Transverse colon (tissue), 4 donors: ENCODE results near the gene SMCP. TPM values are rescaled to one million over a fixed set of nuclear protein-coding genes. Genes with fewer than 3 reads are reported as not detected.

ENCODE experiments used
- DNase-seq: peaks from one replicate; pipeline ENCODE4 v3.0.0-alpha.2; 2019
- H3K27ac ChIP-seq, 4 donors: fragments of 200-600 bp; sonication (generic); 2 replicates each; pipeline ENCODE4 v1.5.1; 2016 to 2018; ENCODE audit warnings: inconsistent platforms in 4 of 4
- H3K27me3 ChIP-seq: fragments of 200-600 bp; sonication (generic); 2 replicates; pipeline ENCODE4 v1.5.1; 2017; ENCODE audit warnings: inconsistent platforms
- H3K36me3 ChIP-seq, 4 donors: fragments of 200-600 bp; sonication (generic); 2 replicates each; pipeline ENCODE4 v1.5.1; 2017 to 2019; ENCODE audit warnings: inconsistent platforms in 4 of 4
- H3K4me1 ChIP-seq, 4 donors: fragments of 200-600 bp; sonication (generic); 2 replicates each; pipeline ENCODE4 v1.5.1; 2017 to 2020; ENCODE audit warnings: inconsistent platforms in 4 of 4
- H3K4me3 ChIP-seq, 4 donors: fragments of 200-600 bp; sonication (generic); 1 replicate in 1 of 4; 2 replicates in 3 of 4; pipeline versions ENCODE4 v1.5.1 to v1.6.1; 2017 to 2019; ENCODE audit warnings: inconsistent platforms in 4 of 4
- H3K9me3 ChIP-seq, 2 donors: fragments of 200-600 bp; sonication (generic); 2 replicates each; pipeline ENCODE4 v1.5.1; 2017 to 2019; ENCODE audit warnings: inconsistent platforms in 2 of 2
- CTCF ChIP-seq, 5 experiments: fragments of 200-600 bp in 3 of 5; fragments of 450-650 bp in 2 of 5; sonication (generic) in 3 of 5; IDR thresholded peaks; 1 replicate in 2 of 5; 2 replicates in 3 of 5; pipeline ENCODE4 v1.5.1; 2016 to 2017; ENCODE audit warnings: antibody characterized with exemption in 5 of 5, inconsistent platforms in 3 of 5, mild to moderate bottlenecking in 2 of 5, moderate library complexity in 1 of 5
- EP300 ChIP-seq: sonication (generic); formaldehyde crosslinking; IDR thresholded peaks from one replicate; pipeline ENCODE4 v1.6.1; 2017; ENCODE audit warnings: antibody characterized with exemption, low read depth
- POLR2A ChIP-seq: fragments of 450-650 bp; IDR thresholded peaks from one replicate; pipeline ENCODE4 v1.6.1; 2016; ENCODE audit warnings: antibody characterized with exemption, mild to moderate bottlenecking, moderate library complexity
- POLR2AphosphoS5 ChIP-seq, 3 donors: sonication (generic); formaldehyde crosslinking; IDR thresholded peaks; one replicate each; pipeline ENCODE4 v1.6.1; 2016; ENCODE audit warnings: antibody characterized with exemption in 3 of 3
- WGBS, 2 donors: methylation state at CpG; one replicate each; pipeline ENCODE4 v1.1.5; 2018; ENCODE audit warnings: low coverage in 1 of 2; 5-methylcytosine and 5-hydroxymethylcytosine counted together
- in situ Hi-C, 4 donors: fragments of 200-750 bp; cut with MboI; loops; one replicate each; pipeline versions ENCODE4 v1.15.0 to v1.15.1; 2017; ENCODE audit warnings: low sequenced_read_pairs in 3 of 4, low pct_ligation_motif_present in 1 of 4, low pct_unique_long_range_greater_than_20kb in 1 of 4
- intact Hi-C: fragments of 100-400 bp; cut with DNase I; formaldehyde crosslinking; loops from one replicate; pipeline ENCODE4 v1.15.1; 2023; ENCODE audit warnings: low total_unique reads
- total RNA-seq, 4 donors: library from RNA; depleted of rRNA; stranded (reverse); fragments of >200 nt; gene quantifications; one replicate each; pipeline ENCODE4 v1.1.0, GENCODE V29; 2016

SMCP gene
- total RNA-seq, 4 donors from 2014 or later, result not detected

GRCh38 chr1:152926091-152926490, 48.0 kb downstream of the SMCP start:
- no peak for DNase-seq
- Histone ChIP-seq H3K4me1 (no peaks in the 10 kb centered on the region), H3K36me3 (no peaks in the 10 kb centered on the region), H3K9me3 (no peaks in the 10 kb centered on the region), H3K27ac (no peak overlapping the region), H3K4me3 (no peak overlapping the region), H3K27me3 (no peaks in the 10 kb centered on the region)
- 71% methylated on average over 3 of the region's 3 CpGs; no CpG with 5 or more reads in 1 of the 2 donors for WGBS, 2 donors
- no peak for TF ChIP-seq EP300
- peak in 1 of 5 experiments; percentile 11 for TF ChIP-seq CTCF (IDR thresholded peaks at IDR 0.05)
- intact Hi-C loops, result no loop called here
- in situ Hi-C loops, result no loop called here

GRCh38 chr1:152928671-152929070, 50.5 kb downstream of the SMCP start:
- no peaks in the 10 kb centered on the region for H3K9me3 ChIP-seq
- H3K4me1 ChIP-seq, result no peaks in the 10 kb centered on the region
- H3K27ac ChIP-seq, result no peak overlapping the region
- 47 to 57% methylated on average over 3 of the region's 3 CpGs for WGBS, 2 donors
- no peaks in the 10 kb centered on the region for H3K36me3 ChIP-seq
- TF ChIP-seq POLR2A (no peak), EP300 (no peak), CTCF (IDR thresholded peaks at IDR 0.05) (no peak), POLR2AphosphoS5 (IDR thresholded peaks at IDR 0.05) (no peak)
- in situ Hi-C loops (no loop called here), intact Hi-C loops (no loop called here)
- no peaks in the 10 kb centered on the region for H3K27me3 ChIP-seq
- H3K4me3 ChIP-seq, result no peak overlapping the region
- no peak for DNase-seq

GRCh38 chr1:152932170-152932811, 54.2 kb downstream of the SMCP start:
- TF ChIP-seq EP300 (no peak), POLR2A (no peak)
- no peaks in the 10 kb centered on the region for H3K36me3 ChIP-seq
- no peaks in the 10 kb centered on the region for H3K9me3 ChIP-seq
- H3K27me3 ChIP-seq, result no peaks in the 10 kb centered on the region
- intact Hi-C loops (no loop called here), in situ Hi-C loops (no loop called here)
- DNase-seq, result no peak
- no peaks in the 10 kb centered on the region for H3K4me1 ChIP-seq
- H3K4me3 ChIP-seq, result no peak overlapping the region
- 63 to 76% methylated on average over 4 of the region's 4 CpGs for WGBS, 2 donors
- no peak overlapping the region for H3K27ac ChIP-seq

- in situ Hi-C loops (no loop called here), intact Hi-C loops (no loop called here)
- Histone ChIP-seq H3K9me3 (no peaks in the 10 kb centered on the region), H3K4me1 (no peaks in the 10 kb centered on the region), H3K27ac (no peak overlapping the region), H3K36me3 (no peaks in the 10 kb centered on the region), H3K4me3 (no peak overlapping the region), H3K27me3 (no peaks in the 10 kb centered on the region)
- TF ChIP-seq POLR2A (no peak), POLR2AphosphoS5 (IDR thresholded peaks at IDR 0.05) (no peak), EP300 (no peak), CTCF (IDR thresholded peaks at IDR 0.05) (no peak)
- DNase-seq, result no peak
- 49 to 63% methylated on average over 1 to 2 of the region's 2 CpGs for whole genome bisulfite sequencing, 2 donors
Observed at GRCh38 chr1:152933196-152933595, 55.1 kb downstream of the SMCP start.

Other genes with a start within 250 kb of the SMCP start
- not detected for gene LCE2D, start 214.9 kb upstream of the SMCP start, total RNA-seq
- gene LCE2C, start 203.0 kb upstream of the SMCP start, total RNA-seq, result not detected
- not detected for gene LCE2B, start 192.2 kb upstream of the SMCP start, total RNA-seq
- gene LCE2A, start 180.0 kb upstream of the SMCP start, total RNA-seq, result not detected
- not detected for gene LCE4A, start 170.2 kb upstream of the SMCP start, total RNA-seq
- not detected for gene KPRP, start 120.3 kb upstream of the SMCP start, total RNA-seq
- not detected for gene LCE1F, start 103.2 kb upstream of the SMCP start, total RNA-seq
- not detected for gene LCE1E, start 92.1 kb upstream of the SMCP start, total RNA-seq
- not detected for gene LCE1D, start 81.6 kb upstream of the SMCP start, total RNA-seq
- gene LCE1C, start 71.7 kb upstream of the SMCP start, total RNA-seq, result not detected
- gene LCE1B, start 66.4 kb upstream of the SMCP start, total RNA-seq, result not detected
- gene LCE1A, start 50.8 kb upstream of the SMCP start, total RNA-seq, result not detected
- gene LCE6A, start 35.5 kb upstream of the SMCP start, total RNA-seq, result not detected
- gene LCE7A, start 18.3 kb upstream of the SMCP start, total RNA-seq, result not detected
- gene IVL, start 30.2 kb downstream of the SMCP start, total RNA-seq, result not detected
- gene SPRR5, start 68.9 kb downstream of the SMCP start, total RNA-seq, result not detected
- not detected for gene SPRR4, start 92.3 kb downstream of the SMCP start, total RNA-seq
- not detected for gene SPRR1A, start 105.8 kb downstream of the SMCP start, total RNA-seq
- gene SPRR3, start 123.4 kb downstream of the SMCP start, total RNA-seq, result not detected
- gene SPRR1B, start 152.9 kb downstream of the SMCP start, total RNA-seq, result not detected
- gene SPRR2D, start 162.8 kb downstream of the SMCP start, total RNA-seq, result not detected
- gene SPRR2A, start 179.2 kb downstream of the SMCP start, total RNA-seq, result not detected
- not detected for gene SPRR2B, start 193.3 kb downstream of the SMCP start, total RNA-seq
- not detected for gene SPRR2E, start 216.2 kb downstream of the SMCP start, total RNA-seq
- gene SPRR2F, start 235.2 kb downstream of the SMCP start, total RNA-seq, result not detected